Progenitor cell of endocrine pancreas (in vitro differentiated cells): ENCODE data around the gene CXCR5. TPM values are rescaled to one million over a fixed set of nuclear protein-coding genes. Genes with fewer than 3 reads are reported as not detected.

Experiments used
- DNase-seq: peaks from one replicate; pipeline ENCODE4 v3.0.0; 2021; ENCODE audit warnings: low spot score; ENCODE audit not compliant: unreplicated experiment
- H3K27ac Mint-ChIP-seq: 2 replicates; pipeline ENCODE4 v1.8.0; 2021; ENCODE audit warnings: mild to moderate bottlenecking, moderate library complexity, mixed read lengths
- H3K27me3 Mint-ChIP-seq: 2 replicates; pipeline ENCODE4 v1.8.0; 2021; ENCODE audit warnings: mixed read lengths
- H3K36me3 Mint-ChIP-seq: 2 replicates; pipeline ENCODE4 v1.8.0; 2022; ENCODE audit warnings: mixed read lengths; ENCODE audit not compliant: insufficient read depth
- H3K4me1 Mint-ChIP-seq: 2 replicates; pipeline ENCODE4 v1.8.0; 2021; ENCODE audit warnings: low read depth, mixed read lengths
- H3K4me3 Mint-ChIP-seq: 2 replicates; pipeline ENCODE4 v1.8.0; 2021; ENCODE audit warnings: low read depth, mild to moderate bottlenecking, moderate library complexity, mixed read lengths
- H3K9me3 Mint-ChIP-seq: 2 replicates; pipeline ENCODE4 v1.8.0; 2021; ENCODE audit warnings: low read depth, mixed read lengths
- total RNA-seq: library from RNA; stranded (reverse); gene quantifications from 2 replicates; pipeline ENCODE4 v1.2.1, GENCODE V29; 2021
- TF ChIP-seq, protein P1 (sequence below): fragments of 200-600 bp; sonication (generic); IDR thresholded peaks from one replicate; pipeline ENCODE4 v1.5.0; 2021; ENCODE audit warnings: antibody characterized with exemption, mild to moderate bottlenecking; ENCODE audit not compliant: unreplicated experiment

Gene CXCR5
- total RNA-seq, 1 donor from 2014 or later, result not detected

GRCh38 chr11:118900535-118901384, 17.1 kb downstream of the CXCR5 start:
- DNase-seq, result no peak
- Mint-ChIP-seq H3K27ac (no peak overlapping the region), H3K9me3 (no peaks in the 10 kb centered on the region), H3K36me3 (peaks cover 8% of the 10 kb centered on the region), H3K4me1 (peaks cover 2% of the 10 kb centered on the region), H3K4me3 (no peak overlapping the region), H3K27me3 (no peaks in the 10 kb centered on the region)
- TF ChIP-seq, protein P1, sequence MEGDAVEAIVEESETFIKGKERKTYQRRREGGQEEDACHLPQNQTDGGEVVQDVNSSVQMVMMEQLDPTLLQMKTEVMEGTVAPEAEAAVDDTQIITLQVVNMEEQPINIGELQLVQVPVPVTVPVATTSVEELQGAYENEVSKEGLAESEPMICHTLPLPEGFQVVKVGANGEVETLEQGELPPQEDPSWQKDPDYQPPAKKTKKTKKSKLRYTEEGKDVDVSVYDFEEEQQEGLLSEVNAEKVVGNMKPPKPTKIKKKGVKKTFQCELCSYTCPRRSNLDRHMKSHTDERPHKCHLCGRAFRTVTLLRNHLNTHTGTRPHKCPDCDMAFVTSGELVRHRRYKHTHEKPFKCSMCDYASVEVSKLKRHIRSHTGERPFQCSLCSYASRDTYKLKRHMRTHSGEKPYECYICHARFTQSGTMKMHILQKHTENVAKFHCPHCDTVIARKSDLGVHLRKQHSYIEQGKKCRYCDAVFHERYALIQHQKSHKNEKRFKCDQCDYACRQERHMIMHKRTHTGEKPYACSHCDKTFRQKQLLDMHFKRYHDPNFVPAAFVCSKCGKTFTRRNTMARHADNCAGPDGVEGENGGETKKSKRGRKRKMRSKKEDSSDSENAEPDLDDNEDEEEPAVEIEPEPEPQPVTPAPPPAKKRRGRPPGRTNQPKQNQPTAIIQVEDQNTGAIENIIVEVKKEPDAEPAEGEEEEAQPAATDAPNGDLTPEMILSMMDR, result no peak

DNA sequence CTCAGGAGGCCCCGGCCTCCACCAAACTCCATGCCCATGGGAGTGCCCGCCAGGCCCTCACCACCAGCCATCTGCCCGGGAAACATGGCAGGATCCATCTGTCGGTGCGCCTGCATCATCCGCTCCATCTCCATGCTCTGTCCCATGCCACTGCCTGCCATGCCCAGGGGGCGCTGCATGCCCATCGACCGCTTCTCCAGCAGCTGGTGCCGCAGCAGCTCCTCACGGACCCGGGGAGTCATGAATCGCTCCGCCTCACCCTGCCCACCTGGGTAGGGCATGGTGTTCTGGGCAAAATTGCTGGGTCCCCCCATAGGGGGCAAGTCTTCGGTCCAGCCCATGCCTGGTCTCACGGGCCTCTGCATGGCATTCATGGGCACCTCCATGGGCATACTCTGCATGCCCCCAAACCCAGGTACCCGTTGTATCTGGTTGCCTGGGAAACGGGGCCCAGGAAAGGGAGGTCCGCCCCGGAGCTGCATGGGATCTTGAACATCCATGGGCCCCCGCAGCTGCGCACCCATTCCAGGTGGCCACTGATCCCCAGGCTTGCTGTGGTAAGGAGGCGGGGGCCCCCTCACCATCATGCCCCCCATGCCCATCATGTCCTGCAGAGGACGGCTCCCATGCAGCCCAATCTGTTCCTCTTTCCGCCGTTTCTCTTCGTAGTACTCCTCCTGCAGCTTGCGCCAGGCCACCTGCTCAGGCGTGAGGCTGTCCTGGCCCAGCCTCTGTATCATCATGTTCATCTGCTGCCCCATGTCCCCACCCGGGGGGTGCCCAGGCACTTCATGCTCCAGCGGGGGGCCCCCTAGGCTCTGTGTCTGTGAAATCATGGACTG, 18.0 kb downstream of the CXCR5 start:
- DNase-seq, result no peak
- H3K4me1 Mint-ChIP-seq, result no peaks in the 10 kb centered on the region
- TF ChIP-seq, protein P1, result no peak
- no peaks in the 10 kb centered on the region for H3K9me3 Mint-ChIP-seq
- no peaks in the 10 kb centered on the region for H3K27me3 Mint-ChIP-seq
- H3K27ac Mint-ChIP-seq, result no peak overlapping the region
- no peak overlapping the region for H3K4me3 Mint-ChIP-seq
- peaks cover 8% of the 10 kb centered on the region for H3K36me3 Mint-ChIP-seq

DNA sequence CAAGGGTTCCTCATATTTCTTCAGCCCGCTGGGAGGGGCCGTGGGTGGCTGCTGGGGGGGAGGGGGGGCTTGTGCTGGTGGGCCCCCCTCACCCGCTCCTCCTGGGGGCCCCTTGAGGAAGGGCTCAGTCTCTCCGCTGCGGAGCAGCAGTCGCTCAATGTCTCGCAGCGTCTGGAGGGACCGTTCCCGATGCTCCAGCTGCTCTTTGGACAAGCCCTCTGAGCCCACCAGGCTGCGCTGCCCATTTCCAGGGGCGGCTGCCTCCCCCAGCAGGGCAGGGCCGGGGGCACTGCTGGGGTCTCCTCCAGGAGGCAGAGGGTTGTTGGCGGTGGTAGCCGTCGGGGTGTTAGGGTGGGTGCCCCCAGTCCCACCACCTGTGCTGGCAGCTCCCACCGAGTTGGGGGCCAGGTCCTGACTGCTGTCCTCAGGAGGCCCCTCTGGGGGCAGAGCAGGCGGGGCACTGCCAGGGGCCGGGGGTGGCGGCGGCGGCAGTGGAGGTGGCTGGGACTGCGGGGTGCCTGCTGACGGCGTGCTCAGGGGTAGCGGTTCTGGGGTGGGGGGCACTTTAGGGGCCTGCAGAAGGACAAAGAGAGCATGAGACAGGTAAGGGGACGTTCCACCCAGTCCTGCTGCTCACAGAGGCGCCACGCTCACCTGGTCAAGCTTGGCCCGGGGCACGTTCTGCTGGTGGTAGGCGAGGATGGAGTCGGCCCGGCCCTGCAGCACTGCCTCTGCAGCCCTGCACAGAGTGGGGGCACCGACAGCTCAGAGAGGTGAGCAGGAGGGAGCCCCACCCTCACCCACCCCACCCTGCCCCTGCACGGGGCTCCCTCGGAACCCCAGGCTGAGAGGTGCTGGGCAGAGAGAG, 18.9 kb downstream of the CXCR5 start:
- TF ChIP-seq, protein P1, result no peak
- Mint-ChIP-seq H3K4me1 (peaks cover 2% of the 10 kb centered on the region), H3K36me3 (peaks cover 6% of the 10 kb centered on the region), H3K9me3 (no peaks in the 10 kb centered on the region), H3K4me3 (no peak overlapping the region), H3K27me3 (no peaks in the 10 kb centered on the region), H3K27ac (no peak overlapping the region)
- DNase-seq, result no peak

GRCh38 chr11:118903204-118904015, 19.7 kb downstream of the CXCR5 start:
- H3K4me1 Mint-ChIP-seq, result peaks cover 2% of the 10 kb centered on the region
- TF ChIP-seq, protein P1, result no peak
- DNase-seq, result no peak
- H3K27me3 Mint-ChIP-seq, result no peaks in the 10 kb centered on the region
- H3K9me3 Mint-ChIP-seq, result no peaks in the 10 kb centered on the region
- no peak overlapping the region for H3K4me3 Mint-ChIP-seq
- H3K36me3 Mint-ChIP-seq, result peaks cover 6% of the 10 kb centered on the region
- no peak overlapping the region for H3K27ac Mint-ChIP-seq
